Femur (tissue), 1 donor: ENCODE results near the gene TCERG1L.
"Not testable (repeated sequence)": the region's sequence is repeated elsewhere in the genome, so short reads cannot be mapped to it uniquely, and the experiment has no call there.

Experiments
- DNase-seq: peaks from one replicate; pipeline ENCODE4 v3.0.0-alpha.2; 2017

TCERG1L gene

DNA sequence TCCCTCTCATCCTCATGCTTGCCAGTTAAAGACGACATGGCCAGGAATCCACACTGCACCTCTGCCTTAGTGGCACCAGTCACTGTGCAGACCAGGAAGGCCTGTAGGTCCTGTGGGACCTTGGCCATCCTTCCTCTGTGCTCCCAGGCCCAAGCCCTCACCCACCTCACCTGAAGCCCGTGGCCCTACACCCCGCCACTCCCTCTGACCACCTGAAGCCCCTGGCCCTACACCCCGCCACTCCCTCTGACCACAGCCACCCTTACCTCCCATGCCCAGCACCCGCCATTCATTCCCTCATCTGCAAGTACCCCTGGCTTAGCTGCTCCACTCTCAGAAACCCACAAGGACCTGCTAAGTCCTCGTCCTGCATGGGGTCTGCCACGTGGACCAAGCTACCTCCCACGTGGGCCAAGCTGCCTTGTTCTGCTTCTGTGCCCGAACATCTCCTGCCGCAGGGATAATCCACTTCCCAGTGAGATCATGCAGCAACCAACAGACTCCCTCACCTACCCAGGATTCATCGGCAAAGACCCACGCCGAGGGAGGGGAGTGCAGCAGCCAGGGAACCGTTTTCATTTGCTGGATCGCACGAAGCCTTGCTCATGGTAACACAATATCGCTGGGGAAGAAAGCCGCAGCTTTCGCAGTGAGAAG is 151.2 kb downstream of the TCERG1L start:
- no peak for DNase-seq

DNA sequence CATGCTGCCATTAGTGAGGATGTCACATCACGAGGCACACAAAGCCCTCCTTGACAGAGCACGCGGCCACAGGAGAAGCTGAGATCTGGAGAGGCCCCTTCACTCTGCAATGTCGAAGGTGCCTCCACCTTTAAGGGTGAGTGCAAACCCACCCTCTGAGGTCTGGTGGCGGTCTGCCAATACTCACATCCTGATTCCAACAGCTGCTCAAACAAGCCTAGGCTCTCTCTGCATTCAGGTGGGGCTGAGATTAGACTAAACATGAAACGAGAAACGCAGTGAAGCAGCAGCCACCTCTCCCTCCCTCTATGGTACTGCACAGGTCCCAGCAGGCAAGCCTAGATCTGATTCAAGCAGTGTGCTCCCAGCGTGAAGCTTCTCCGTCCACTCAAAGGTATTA is 151.8 kb downstream of the TCERG1L start:
- no peak for DNase-seq

DNA sequence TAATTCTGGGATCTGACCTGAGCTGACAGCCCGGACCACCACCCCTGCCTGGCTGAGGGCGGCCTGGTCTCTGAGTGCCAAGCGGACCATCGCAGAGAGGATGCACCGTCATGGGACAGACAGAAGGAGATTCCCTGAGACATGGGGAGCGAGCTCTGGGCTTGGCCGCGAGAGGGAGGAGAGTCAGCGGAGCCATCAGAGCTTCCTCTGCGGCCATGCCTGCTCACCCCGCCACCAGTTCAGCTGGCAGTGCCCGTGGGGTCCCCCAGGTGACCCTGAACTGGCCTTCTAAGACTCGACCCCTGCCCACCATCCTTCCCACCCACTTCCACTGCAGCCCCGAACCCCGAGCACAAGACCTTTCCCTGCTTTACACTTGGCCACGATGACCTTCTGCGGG is 152.8 kb downstream of the TCERG1L start:
- no peak for DNase-seq

DNA sequence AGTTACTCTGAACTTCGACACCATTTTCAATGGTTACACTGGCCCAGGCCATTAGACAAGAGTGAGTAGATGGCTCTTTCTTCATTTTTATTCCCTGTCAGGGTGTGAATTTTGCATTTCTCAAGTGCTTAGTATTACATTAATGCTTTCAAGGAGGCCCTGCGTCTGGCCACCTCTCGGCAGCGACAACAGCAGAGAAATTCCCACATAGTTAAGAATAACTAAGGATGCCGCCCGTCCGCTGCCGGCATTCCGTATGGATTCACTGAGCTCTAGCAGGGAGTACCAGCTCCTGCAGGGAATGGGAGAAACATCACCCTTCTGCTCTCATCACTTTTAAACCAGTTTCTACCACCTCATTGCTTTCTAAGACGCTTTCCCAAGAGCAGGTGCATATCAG is 153.6 kb downstream of the TCERG1L start:
- no peak for DNase-seq

DNA sequence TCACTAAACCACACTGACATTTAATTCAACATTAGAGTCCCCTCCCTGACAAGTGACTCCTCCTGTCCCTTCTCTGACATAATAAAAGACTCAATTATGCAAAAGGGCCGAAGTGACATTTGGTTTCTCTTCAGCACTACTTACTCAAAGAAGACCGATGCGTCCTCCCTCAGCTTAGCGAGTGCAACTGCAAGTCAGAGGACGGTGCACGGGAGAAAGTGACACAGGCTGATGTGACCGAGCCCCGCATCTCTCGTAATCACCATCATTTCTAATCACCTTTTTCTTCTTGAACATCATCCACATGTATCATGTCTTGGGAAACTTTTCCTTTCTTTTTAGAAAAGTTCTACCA is 155.7 kb downstream of the TCERG1L start:
- DNase-seq = no peak

DNA sequence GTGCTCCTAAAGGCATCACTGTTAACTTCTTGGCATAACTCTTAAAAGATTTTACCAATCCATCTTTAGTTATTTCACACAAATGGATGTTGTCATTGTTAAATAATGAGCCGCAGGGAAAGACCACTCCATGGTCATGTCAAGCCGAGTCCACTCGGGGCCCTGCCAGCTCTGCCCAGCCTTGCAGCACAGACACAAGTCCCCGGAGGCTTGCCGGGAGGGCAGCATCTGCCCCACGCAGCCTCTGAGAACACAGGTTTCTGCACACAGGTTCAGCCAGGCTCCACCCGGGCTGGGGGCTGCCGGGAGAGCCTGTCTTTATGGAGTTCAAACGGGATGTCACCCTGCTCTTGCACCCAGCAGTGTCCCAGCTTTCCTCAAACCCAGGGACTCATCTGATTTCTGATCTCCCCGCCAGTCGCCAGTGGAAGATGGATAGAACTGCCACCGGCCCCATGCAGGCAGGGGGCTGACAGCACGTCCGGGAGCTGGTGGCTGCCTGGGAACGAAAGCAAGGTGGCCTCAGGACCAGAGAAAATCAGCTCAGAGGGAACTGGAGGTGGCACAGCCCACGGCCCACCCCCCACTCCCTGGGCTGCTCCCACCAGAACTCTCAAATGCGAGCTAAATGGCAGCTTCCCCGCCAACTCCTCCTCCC is 156.2 kb downstream of the TCERG1L start:
- DNase-seq = no peak

DNA sequence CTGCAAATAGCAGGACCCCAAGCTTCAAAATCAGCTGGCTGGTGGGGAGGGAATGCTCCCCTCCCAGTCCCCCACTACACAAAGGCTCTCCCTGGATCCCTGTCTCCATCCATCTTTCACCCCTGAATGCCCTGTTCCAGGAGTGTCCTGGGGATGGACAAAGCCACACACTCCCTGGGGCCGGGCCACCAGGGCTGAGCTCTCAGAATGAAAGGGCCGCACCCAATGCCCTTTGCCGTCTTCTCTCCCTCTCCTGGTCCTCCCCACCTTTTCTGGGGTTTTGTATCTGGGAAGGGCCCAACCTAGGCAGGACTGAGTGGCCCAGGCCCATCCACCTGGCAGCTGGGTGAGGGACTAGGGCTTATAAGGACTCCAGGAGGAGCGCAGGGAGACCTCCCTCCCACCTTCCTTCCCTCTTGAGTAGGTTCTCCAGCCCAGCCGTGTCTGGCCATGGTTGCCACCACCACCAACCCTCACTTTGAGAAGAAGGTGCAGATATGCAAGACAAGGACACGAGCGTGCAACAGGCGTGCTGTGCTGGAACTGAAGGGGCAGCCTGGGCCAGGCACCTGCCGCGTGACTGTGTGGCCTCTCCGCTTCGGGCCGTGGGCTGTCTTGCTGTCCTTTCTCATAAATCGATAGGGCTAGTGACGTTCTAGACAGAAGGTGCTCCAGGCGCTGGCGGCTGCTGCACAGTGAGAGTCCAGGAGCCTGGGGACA is 157.1 kb downstream of the TCERG1L start:
- no peak for DNase-seq

DNA sequence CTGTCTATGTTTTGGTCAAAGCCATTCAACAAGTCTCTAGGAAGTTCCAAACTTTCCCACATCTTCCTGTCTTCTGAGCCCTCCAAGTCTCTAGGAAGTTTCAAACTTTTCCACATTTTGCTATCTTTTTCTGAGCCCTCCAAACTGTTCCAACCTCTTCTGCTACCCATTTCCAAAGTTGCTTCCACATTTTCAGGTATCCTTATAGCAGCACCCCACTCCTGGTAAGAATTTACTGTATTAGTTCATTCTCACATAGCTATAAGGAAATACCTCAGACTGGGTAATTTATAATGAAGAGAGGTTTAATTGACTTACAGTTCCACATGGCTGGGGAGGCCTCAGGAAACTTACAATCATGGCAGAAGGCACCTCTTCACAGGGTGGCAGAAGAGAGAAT is 159.1 kb downstream of the TCERG1L start:
- not testable (repeated sequence) for DNase-seq

DNA sequence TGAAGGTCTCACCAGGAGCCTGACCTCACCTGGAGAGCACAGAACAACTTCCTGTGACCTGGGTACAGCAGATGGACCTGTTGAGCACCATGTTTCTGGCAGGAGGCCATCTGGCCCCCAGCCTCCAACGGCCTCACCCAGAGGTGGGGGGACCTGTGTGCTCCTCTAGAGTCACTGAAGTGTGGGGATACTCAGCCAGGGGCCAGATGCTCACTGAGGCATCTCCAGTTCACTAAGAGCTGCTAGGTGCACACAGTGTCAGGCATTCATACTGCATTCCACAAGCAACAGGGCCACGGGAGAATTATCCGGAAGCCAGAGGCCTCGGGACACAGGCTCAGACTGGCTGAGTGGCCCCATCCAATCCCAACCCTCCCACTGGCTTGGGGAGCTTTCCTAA is 161.4 kb downstream of the TCERG1L start:
- DNase-seq = no peak

DNA sequence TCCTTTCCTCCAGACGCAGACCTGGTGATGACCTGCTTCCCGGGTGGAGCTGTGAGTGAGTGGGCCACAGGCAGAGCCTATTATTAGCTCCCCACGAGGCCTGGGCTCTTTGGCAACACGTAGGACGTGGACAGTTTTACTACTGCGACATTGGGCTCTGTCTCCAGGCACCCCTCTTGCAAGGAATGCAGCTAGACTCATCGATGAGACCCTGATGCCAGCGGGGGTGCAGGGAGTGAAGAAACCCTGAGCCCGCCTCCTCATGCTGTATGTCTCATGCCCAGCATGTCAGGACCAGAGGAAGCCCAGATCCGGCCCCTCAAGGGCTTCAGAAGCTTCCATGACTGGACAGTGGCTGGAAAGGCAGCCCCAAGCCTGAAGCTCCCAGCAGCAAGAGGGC is 161.9 kb downstream of the TCERG1L start:
- DNase-seq = no peak

DNA sequence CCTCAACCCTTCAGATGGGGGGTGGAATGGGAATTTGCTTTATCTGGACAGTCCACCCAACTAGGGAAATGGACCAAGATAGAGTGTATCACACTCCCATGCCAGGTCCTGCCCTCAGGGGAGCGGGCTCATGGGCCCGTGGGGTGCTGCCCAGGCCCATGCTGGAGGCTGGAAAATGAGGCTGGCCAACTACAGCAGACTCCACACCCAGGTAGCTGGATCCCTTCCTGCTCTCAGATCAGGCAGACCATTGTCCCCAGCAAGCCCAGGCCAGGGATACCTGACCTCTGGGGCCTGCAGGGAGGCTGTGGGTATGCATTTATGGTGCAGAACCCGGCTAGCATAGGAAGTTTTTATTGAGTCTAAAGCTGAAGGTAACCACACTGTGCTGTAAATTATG is 162.4 kb downstream of the TCERG1L start:
- DNase-seq = no peak

DNA sequence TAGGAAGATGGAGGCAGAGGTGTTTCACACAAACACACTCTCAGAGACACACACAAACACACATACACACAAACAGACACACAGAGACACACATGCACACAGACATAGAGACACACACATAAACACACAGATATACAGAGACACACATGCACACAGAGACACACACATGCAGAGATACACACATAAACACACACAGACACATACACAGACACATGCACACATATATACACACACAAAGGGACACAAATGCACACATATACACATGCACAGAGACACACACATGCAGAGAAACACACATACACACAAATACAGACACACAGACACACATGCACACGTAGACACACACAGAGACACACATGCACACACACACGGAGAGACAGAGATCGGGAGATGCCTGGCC is 163.3 kb downstream of the TCERG1L start:
- DNase-seq = no peak

DNA sequence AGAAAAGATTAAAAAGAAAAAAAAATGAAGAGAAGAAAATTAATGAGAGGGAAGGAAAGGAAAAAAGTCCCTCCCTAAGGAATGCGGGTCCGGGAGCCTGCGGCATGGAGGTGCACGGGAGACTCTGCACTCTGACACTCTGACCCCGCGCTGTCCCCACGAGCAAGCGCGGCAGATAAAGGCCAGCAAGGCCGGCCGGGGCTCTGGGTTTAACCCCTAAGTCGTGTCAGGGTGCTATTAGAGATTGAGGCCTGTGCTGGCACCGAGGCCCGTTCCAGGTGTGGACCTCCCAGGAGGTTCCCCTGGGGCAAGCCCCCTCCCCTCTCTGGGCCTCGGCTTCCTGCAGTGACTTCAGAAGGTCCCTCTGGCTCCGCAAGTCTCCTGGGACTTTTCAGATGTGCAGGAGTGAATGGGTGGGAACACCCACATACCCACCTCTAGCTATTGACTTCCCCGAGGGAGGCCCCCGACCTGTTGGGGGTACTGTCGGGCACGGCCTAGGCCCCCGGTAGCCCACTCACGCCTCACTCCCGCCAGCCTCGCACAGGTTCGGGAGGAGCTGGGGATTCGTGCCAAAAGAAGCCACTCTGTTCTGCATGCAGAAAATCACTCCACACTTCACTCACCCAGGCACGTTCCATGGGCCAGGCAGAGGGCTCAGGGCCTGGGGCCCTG is 164.1 kb downstream of the TCERG1L start:
- no peak for DNase-seq

DNA sequence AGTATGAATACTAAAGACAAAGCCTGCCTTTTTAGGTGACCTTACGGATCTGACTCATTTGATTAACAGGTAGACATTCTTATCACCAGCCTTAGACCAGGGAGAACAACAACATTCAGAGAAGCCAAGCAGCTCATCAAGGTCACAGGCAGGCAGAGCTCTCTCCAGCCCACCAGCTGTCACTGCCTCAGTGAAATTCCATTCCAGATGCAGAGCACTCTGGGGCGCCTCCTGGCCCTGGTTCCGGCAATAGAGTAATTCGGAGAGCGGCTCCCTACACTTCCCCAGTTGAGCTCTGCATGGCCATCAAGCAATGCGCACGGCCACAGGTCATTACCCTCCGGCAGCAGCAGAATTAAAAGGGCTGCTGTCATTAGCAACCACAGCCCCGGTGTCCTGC is 164.7 kb downstream of the TCERG1L start:
- no peak for DNase-seq

DNA sequence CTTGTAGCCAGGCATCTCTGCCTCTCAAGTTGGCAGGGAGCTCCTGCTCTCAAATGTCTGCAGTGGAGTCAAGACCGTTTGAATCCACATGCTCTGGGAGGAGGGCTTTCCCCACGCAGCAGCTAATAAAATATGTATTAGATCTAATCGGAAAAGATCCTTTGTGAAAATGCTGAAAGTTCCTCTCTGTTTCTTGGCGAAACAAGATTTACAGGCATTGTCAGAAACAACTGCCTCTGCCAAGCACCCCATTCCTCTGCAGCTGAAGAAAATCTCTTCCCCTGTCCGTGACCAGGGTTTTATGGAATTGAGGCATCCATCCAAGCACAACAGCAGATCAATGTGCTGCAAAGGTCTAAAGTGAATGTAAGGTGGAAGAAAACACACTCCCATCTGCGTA is 165.8 kb downstream of the TCERG1L start:
- no peak for DNase-seq

DNA sequence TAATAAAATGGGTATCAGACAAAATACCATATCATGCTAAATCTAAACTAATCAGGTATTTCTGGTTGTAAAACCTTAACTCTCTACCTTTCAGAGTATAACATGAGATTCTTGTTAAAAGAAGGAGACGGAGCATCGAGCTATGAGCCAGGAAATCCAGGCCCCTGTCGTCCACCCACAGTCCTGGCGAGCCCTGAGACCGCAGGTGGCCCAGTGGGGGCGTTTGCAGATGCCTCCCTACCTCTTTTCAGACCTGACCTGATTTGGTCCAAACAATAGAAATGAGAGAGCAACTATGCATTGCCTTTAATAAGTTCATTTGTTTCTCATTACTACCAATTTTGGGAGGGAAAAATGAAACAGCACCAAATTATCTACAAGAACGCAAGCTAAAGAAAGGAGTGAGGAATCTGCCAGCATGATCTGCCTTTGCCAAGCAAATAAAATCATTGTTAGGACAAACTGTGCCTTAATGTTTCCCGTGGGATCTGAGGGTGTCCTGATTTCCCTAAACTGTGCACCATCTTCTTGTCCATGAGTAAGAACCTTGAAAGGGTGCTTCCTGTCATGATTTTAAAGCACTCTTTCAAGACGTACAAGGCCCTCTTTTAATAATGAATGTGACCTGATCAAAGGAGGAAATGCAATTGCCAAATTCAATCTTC is 166.7 kb downstream of the TCERG1L start:
- no peak for DNase-seq

DNA sequence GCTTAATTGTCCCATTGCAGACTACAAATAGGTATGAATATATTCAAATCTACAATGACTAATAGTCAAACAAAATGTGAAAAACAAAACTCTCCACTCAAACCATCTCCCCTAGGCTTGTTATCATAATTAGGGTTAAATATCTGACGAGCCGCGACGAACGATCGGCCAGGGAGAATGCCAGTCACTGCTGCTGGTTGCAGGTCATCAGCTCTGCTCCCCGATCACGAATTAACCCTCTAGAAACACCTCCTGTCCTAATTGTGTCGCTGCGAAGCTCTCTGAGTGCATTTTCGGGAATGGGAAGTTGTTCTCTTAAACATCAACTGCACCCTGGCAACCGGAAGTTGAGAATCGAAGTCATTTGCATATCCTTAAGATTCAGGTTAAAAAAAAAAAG is 167.3 kb downstream of the TCERG1L start:
- DNase-seq = no peak

DNA sequence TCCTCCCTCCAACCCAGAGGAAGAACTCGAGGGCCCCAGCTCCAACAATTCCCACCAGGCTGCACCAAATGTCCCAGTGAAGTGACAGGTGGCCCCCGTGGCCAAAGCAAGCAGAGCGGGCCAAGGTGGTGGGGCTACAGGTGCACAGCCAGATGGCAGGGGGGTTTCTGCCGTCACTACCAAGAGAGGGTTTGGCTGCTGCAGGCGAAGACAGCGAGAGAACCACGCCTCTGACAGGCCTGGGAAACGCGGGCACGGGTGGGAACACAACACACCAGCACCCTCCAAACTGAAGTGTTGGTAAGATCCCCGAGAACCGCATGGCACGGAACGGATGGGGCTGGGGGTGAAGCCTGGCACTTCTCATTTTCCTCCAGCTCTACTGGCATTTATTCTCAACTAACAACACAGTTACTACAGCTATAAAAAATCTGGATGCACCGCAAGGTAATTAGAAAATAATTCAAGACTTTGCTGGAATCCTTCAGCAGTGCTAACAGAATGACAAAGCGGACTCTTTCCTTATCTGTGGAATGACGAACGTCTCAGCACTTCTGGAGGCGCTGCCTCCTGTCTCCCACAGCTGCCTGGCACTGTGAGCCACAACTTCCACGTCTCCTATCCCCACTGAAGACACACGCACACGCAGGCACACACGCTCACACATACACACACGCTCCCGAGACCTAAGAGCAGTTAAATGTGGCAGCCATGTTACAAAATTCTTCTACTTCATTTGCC is 167.9 kb downstream of the TCERG1L start:
- DNase-seq = no peak

DNA sequence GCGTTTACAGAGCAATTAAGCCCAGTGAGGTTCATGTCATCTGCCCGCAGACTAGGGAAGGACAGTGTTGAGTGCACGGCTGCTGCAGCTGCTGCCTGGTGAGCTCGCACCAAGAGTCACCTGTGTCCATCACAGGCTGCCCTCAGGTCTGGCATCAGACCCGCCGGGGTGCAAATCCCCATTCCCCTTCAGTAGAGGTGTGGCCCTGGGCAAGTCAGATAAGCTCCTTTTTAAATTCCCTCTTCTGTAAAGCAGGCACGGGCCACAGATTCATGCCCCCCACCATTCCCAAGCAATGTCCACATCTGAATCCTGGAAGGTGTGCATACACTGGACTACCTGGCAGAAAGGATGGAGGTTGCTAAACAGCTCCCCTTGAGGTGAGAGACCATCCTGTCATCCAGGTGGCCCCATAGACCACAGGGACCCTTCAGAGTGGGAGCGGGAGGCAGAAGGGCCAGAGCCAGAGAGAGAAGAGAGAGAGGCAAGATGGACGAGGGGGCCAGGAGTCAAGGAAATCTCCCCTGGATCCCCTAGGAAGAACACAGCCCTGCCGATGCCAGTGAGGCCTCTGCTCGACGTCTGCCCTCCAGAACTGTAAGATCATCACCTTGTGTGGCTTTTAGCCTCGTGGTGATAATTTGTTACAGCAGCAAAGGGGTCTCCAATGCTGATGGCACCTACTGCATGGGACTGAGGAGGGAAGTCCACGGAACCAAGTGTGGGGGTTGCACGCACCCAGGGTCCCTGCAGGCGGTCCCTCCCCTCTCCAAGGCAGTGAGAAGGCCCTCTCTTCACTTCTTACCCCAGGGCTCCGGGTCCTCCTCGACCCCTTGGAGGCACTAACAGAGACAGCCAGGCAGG is 168.8 kb downstream of the TCERG1L start:
- no peak for DNase-seq

DNA sequence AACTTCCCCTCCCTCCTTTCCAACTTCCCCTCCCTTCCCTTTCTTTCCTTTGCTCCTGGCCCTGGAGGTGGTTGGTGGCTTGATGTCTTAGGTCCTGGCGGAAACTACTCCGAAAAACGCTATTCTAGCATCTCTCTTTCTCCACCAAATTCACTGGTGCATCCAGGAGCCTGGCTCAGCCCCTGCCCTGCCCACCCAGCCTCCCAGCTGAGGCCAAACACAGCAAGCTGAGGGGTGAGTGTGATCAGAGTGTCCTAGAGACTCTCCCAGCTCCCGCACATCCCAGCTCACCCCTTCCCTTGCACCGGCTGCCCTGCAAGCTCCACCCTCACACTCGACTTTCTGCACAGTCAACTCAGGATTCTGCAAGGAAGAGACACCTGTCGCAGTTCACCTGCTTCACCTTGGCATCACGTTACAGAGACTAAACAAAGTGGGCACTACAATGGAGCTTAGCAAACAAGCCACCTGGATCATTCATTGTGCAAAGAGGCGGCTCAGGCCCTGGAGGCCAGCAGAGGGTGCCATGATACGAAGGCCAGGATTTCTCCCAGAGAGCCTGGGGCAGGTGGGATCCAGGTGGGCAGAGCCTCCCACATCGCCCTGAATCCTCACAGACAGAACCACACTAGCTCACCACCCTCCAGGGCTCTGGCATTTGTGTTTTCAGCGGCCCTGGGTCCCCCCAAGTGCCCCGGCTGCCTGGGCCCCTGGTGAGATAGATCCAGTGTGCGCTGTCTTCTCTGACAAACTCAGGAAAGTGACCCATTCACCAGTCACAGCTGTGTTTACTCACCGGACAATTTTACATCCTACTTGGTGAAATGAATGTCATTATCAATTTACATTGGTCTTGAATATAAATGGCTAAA is 169.6 kb downstream of the TCERG1L start:
- no peak for DNase-seq

DNA sequence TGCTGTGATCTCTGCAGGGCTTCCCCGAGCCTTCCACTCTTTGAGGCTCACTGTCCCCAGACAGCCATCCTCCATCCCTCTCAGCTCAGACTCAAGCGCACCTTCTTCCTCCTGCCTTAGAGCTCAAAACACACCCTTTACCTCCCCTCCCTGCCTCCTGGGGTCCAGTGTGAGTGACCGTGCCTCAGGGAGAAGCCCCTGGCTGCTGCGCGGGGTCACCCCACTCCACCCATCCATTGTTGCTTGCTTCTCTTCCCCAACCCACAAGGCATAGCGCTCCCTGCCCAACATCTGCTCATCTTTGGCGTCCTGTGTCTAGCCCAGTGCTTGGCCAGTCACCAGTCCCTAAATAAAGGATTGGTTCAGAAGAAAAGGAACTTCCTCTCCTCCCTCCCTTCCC is 170.3 kb downstream of the TCERG1L start:
- no peak for DNase-seq
